AG04450 (cell line): ENCODE data around the gene NONO. TPM values are rescaled to one million over a fixed set of nuclear protein-coding genes. Genes with fewer than 3 reads are reported as not detected.
"Not testable (repeated sequence)": the region's sequence is repeated elsewhere in the genome, so short reads cannot be mapped to it uniquely, and the experiment has no call there.

Source experiments
- CTCF ChIA-PET: fragments of 300-600, 350-600 bp; formaldehyde crosslinking; extraction: SDS; loops from one replicate; lab custom pipeline; 2022; ENCODE audit warnings: antibody characterized with exemption, inconsistent platforms; lab: Charles Lee
- POLR2A ChIA-PET: fragments of 350-600 bp; formaldehyde crosslinking; extraction: SDS; loops from one replicate; lab custom pipeline; 2021; ENCODE audit warnings: antibody characterized with exemption, inconsistent platforms; lab: Yijun Ruan, JAX
- DNase-seq: peaks from one replicate; pipeline ENCODE4 v3.0.0-alpha.2; 2011; ENCODE audit warnings: low read depth, low spot score
- H3K27ac ChIP-seq: one replicate; pipeline ENCODE4 v1.5.1; 2012; ENCODE audit warnings: low read depth, low read length, control low read depth
- H3K27me3 ChIP-seq: one replicate; pipeline ENCODE4 v1.6.0; 2012; ENCODE audit warnings: low read length; ENCODE audit not compliant: control insufficient read depth, insufficient read depth
- H3K4me3 ChIP-seq: 2 replicates; pipeline ENCODE4 v1.5.1; 2011; ENCODE audit warnings: mild to moderate bottlenecking, low read depth, low read length, control low read depth
- H3K9me3 ChIP-seq: 2 replicates; pipeline ENCODE4 v1.5.1; 2012; ENCODE audit warnings: low read length; ENCODE audit not compliant: control insufficient read depth, insufficient read depth
- polyA plus RNA-seq: library from polyadenylated mRNA; depleted of rRNA; stranded (reverse); fragments of >200 nt; gene quantifications from 2 replicates; pipeline ENCODE4 v1.2.3, GENCODE V29; 2011; rRNA removed
- TF ChIP-seq, protein P1 (sequence below): IDR thresholded peaks from 2 replicates; pipeline ENCODE4 v1.5.1; 2011; ENCODE audit warnings: low read depth, low read length, control low read depth, inconsistent platforms

NONO gene
- polyA plus RNA-seq, 1 experiment: 279 TPM

DNA sequence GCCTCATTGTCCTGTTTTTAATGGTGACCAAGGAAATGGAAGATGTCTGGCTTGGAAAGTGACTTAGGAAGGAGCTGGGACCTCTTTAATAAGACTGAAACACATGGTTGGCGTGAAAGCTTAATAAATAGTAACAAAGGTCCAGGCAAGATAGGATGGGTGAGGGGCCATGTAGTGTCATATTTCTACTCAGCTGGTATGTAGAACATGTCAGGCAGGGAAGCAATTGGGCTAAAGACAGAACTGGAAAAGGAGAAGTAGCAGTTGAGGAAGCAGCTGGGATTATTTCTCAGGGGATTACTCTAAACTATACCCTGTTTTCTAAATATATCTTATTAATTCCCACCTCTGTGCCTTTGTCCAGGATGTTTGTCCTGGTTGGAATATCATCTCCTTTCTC lies 36.7 kb downstream of the NONO start:
- H3K4me3 ChIP-seq: no peak overlapping the region
- ChIA-PET POLR2A (no interaction called here), CTCF (no interaction called here)
- no peak overlapping the region for H3K27ac ChIP-seq
- no peaks in the 10 kb centered on the region for H3K27me3 ChIP-seq
- TF ChIP-seq, protein P1, sequence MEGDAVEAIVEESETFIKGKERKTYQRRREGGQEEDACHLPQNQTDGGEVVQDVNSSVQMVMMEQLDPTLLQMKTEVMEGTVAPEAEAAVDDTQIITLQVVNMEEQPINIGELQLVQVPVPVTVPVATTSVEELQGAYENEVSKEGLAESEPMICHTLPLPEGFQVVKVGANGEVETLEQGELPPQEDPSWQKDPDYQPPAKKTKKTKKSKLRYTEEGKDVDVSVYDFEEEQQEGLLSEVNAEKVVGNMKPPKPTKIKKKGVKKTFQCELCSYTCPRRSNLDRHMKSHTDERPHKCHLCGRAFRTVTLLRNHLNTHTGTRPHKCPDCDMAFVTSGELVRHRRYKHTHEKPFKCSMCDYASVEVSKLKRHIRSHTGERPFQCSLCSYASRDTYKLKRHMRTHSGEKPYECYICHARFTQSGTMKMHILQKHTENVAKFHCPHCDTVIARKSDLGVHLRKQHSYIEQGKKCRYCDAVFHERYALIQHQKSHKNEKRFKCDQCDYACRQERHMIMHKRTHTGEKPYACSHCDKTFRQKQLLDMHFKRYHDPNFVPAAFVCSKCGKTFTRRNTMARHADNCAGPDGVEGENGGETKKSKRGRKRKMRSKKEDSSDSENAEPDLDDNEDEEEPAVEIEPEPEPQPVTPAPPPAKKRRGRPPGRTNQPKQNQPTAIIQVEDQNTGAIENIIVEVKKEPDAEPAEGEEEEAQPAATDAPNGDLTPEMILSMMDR: no peak
- no peaks in the 10 kb centered on the region for H3K9me3 ChIP-seq
- DNase-seq: no peak

- ChIA-PET CTCF (no interaction called here), POLR2A (no interaction called here)
- Histone ChIP-seq H3K27me3 (no peaks in the 10 kb centered on the region), H3K9me3 (peaks cover 5% of the 10 kb centered on the region), H3K4me3 (no peak overlapping the region), H3K27ac (no peak overlapping the region)
- TF ChIP-seq, protein P1: no peak
- DNase-seq: no peak
These were observed 38.3 kb downstream of the NONO start for GRCh38 chrX:71321731-71322130.

GRCh38 chrX:71324452-71324851 lies 41.0 kb downstream of the NONO start:
- H3K27ac ChIP-seq, H3K9me3 ChIP-seq, H3K4me3 ChIP-seq, DNase-seq, CTCF ChIA-PET, H3K27me3 ChIP-seq, POLR2A ChIA-PET: not testable (repeated sequence)

GRCh38 chrX:71326394-71326793 lies 43.0 kb downstream of the NONO start:
- POLR2A ChIA-PET: no interaction called here
- TF ChIP-seq, protein P1: no peak
- DNase-seq: no peak
- Histone ChIP-seq H3K27ac (no peak overlapping the region), H3K9me3 (peaks cover 5% of the 10 kb centered on the region), H3K4me3 (no peak overlapping the region), H3K27me3 (no peaks in the 10 kb centered on the region)
- CTCF ChIA-PET: no interaction called here

DNA sequence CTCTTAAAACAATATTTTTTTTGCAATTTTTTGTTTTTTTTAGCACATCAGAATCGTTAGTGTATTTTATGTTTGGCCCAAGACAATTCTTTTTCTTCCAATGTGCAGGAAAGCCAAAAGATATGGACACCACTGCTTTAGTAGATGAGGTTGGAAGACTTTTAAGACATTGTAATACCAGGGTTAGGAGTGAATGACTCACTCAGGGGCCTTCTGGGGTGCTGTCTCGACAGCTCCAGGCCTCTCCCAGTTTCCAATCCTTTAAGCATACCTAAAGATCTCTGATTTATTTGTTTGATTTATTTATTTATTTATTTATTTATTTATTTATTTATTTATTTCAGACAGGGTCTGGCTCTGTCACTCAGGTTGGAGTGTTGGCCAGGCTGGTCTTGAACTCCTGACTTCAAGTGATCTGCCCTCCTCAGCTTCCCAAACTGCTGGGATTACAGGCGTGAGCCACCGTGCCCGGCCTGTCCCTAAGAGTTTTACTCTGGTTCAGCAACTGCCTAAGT lies 65.8 kb downstream of the NONO start:
- CTCF ChIA-PET: interaction anchor here (1.4 kb wide), 1 partner anchor 166 kb away, joined by 4 read pairs; no protein-coding TSS in a partner anchor
- DNase-seq: not testable (repeated sequence)

DNA sequence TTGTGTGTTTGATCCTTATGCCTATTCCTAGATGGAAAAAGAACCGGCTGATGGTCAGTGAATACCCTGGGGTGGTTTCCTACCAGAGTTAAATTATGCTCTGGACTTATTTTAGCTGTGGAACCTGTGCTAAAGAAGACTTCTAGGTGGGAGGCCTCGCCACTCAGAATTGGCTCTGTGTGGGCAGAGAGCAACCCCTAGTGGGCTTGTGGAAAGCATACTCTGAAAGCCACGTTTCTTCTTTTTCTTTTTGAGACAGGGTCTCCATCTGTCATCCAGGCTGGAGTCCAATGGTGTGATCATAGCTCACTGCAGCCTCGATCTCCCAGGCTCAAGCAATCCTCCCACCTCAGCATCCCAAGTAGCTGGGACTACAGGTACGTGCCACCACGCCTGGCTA lies 66.4 kb downstream of the NONO start:
- DNase-seq, H3K9me3 ChIP-seq, H3K27me3 ChIP-seq, CTCF ChIA-PET, H3K4me3 ChIP-seq, POLR2A ChIA-PET, H3K27ac ChIP-seq: not testable (repeated sequence)

More for the DNA sequence above, 65.8 kb downstream of the NONO start:
- H3K9me3 ChIP-seq, H3K4me3 ChIP-seq, H3K27ac ChIP-seq, H3K27me3 ChIP-seq, POLR2A ChIA-PET: not testable (repeated sequence)

Other genes with a start within 250 kb of the NONO start
- 76.0 and 77.0 TPM in 2 replicates for gene SNX12, start 215.3 kb upstream of the NONO start, polyA plus RNA-seq
- 1.3 and 1.6 TPM in 2 replicates for gene FOXO4, start 187.8 kb upstream of the NONO start, polyA plus RNA-seq
- not detected in 2 replicates for gene CXorf65, start 176.9 kb upstream of the NONO start, polyA plus RNA-seq
- not detected in 2 replicates for gene IL2RG, start 172.1 kb upstream of the NONO start, polyA plus RNA-seq
- gene MED12, start 165.0 kb upstream of the NONO start, polyA plus RNA-seq: 12.7 and 19.7 TPM in 2 replicates
- gene NLGN3, start 138.8 kb upstream of the NONO start, polyA plus RNA-seq: 0.36 and 0.42 TPM in 2 replicates
- gene GJB1, start 60.4 kb upstream of the NONO start, polyA plus RNA-seq: not detected in 2 replicates
- gene ZMYM3, start 29.5 kb upstream of the NONO start, polyA plus RNA-seq: 24.6 and 28.9 TPM in 2 replicates
- gene ITGB1BP2, start 18.1 kb downstream of the NONO start, polyA plus RNA-seq: 2.3 and 2.6 TPM in 2 replicates
- gene TAF1, start 82.7 kb downstream of the NONO start, polyA plus RNA-seq: 16.7 and 21.5 TPM in 2 replicates
- 218 and 252 TPM in 2 replicates for gene OGT, start 249.5 kb downstream of the NONO start, polyA plus RNA-seq